GM19025 (cell line): ENCODE data around the gene ARHGEF38.
A peak's percentile ranks its signal among the peaks of the same experiment; 100 is the strongest.
"Not testable (repeated sequence)": the region's sequence is repeated elsewhere in the genome, so short reads cannot be mapped to it uniquely, and the experiment has no call there.

ENCODE experiments used
- ATAC-seq: cut with Tn5 transposase; IDR thresholded peaks from one replicate; pipeline ENCODE4 v1.9.1; 2021; ENCODE audit warnings: mild to moderate bottlenecking, low read depth, moderate library complexity; ENCODE audit not compliant: unreplicated experiment

The ARHGEF38 gene

GRCh38 chr4:105708181-105709080 lies 156.0 kb downstream of the ARHGEF38 start, which contains the start of the genes GSTCD and INTS12:
Gene GSTCD, plus strand, starts transcription at chr4:105708784. Its CDS starts 8,830 bp downstream, at chr4:105717614.
Gene INTS12, minus strand, starts transcription at chr4:105708689. Its CDS starts 8,684 bp downstream, at chr4:105700005.
- ATAC-seq, result peak; percentile 81

DNA sequence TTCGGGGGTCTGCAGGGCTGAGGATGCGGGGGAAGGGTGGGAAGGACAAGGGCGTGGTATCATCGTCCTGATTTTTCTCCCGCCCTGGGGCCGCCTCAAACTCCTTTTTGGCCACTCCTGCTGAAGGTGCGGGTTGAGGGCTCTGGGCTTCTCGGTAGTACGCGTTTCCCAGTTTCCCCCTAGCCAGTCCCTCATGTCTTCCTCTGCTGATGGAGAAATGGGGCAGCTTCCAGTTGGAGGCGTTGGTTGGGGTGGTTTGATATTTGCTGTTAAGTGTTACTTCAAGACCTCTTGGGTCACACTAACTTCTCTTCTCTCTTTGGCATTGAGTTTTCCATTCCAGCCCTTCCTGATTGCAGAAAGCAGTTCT lies 156.6 kb downstream of the ARHGEF38 start:
- ATAC-seq, result peak; percentile 29

- ATAC-seq, result no peak
Observed at GRCh38 chr4:105710012-105710600, 157.7 kb downstream of the ARHGEF38 start.

- no peak for ATAC-seq
Observed at GRCh38 chr4:105710678-105711077, 158.3 kb downstream of the ARHGEF38 start.

GRCh38 chr4:105712766-105713165 lies 160.3 kb downstream of the ARHGEF38 start:
- no peak for ATAC-seq

GRCh38 chr4:105714071-105714521 lies 161.7 kb downstream of the ARHGEF38 start:
- peak; percentile 44 for ATAC-seq

GRCh38 chr4:105714932-105715331 lies 162.5 kb downstream of the ARHGEF38 start:
- ATAC-seq, result no peak

- no peak for ATAC-seq
Observed at GRCh38 chr4:105715692-105716278, 163.4 kb downstream of the ARHGEF38 start.

GRCh38 chr4:105719204-105719603 lies 166.8 kb downstream of the ARHGEF38 start:
- ATAC-seq, result no peak

DNA sequence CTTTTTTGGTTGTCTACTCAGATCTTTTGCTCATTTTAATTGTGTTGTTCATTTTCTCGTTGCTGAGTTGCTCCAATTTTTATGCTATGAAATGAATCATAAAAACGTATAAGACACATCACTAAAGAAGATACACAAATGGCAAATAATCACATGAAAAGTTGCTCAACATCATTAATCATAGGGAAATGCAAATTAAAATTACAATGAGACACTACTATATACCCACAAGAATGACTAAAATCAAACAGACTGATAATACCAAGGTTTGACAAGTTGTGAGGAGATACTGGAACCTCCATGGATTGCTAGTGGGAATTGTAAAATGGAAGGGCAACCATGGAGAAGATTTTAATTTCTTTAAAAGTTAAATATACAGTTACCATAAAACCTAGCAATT lies 173.2 kb downstream of the ARHGEF38 start:
- ATAC-seq, result no peak

DNA sequence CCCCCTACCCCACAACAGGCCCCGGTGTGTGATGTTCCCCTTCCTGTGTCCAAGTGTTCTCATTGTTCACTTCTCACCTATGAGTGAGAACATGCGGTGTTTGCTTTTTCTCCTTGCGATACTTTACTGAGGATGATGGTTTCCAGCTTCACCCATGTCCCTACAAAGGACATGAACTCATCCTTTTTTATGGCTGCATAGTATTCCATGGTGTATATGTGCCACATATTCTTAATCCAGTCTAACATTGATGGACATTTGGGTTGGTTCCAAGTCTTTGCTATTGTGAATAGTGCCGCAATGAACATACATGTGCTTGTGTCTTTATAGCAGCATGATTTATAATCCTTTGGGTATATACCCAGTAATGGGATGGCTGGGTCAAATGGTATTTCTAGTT lies 177.5 kb downstream of the ARHGEF38 start:
- not testable (repeated sequence) for ATAC-seq
